IPS DF 6.9 (cell line): ENCODE results near the gene CDCA7L.

Experiments used
- DNase-seq: peaks from one replicate; pipeline ENCODE4 v3.0.0-alpha.2; 2013; ENCODE audit warnings: low read depth, low spot score
- H3K27ac ChIP-seq: one replicate; pipeline ENCODE4 v1.5.1; 2013; ENCODE audit warnings: low read length, control low read depth
- H3K27me3 ChIP-seq: 2 replicates; pipeline ENCODE4 v1.6.1; 2013; ENCODE audit warnings: mild to moderate bottlenecking, low read length; ENCODE audit not compliant: control insufficient read depth, insufficient read depth
- H3K36me3 ChIP-seq: 2 replicates; pipeline ENCODE4 v1.6.1; 2013; ENCODE audit warnings: low read length; ENCODE audit not compliant: control insufficient read depth, insufficient read depth
- H3K4me1 ChIP-seq: 2 replicates; pipeline ENCODE4 v1.6.1; 2013; ENCODE audit warnings: low read length; ENCODE audit not compliant: control insufficient read depth, insufficient read depth
- H3K4me3 ChIP-seq: 2 replicates; pipeline ENCODE4 v1.5.1; 2013; ENCODE audit warnings: mild to moderate bottlenecking, low read length
- H3K9me3 ChIP-seq: 2 replicates; pipeline ENCODE4 v1.6.1; 2013; ENCODE audit warnings: low read length, inconsistent platforms; ENCODE audit not compliant: control insufficient read depth, insufficient read depth
- WGBS: extraction: QIAGEN DNeasy Blood & Tissue Kit; methylation state at CpG from one replicate; pipeline ENCODE4 v1.1.7; 2013; ENCODE audit warnings: mixed read lengths, missing lambda C conversion rate; ENCODE audit not compliant: insufficient read length, insufficient coverage; 5-methylcytosine and 5-hydroxymethylcytosine counted together

Gene CDCA7L

GRCh38 chr7:21911341-21911875 lies 34.3 kb downstream of the CDCA7L start:
- no peak overlapping the region for H3K27ac ChIP-seq

GRCh38 chr7:21910253-21910652 lies 35.4 kb downstream of the CDCA7L start:
- Histone ChIP-seq H3K36me3 (peaks cover 38% of the 10 kb centered on the region; the same call in 1 of the 2 replicates), H3K4me1 (no peaks in the 10 kb centered on the region), H3K9me3 (no peaks in the 10 kb centered on the region), H3K27ac (no peak overlapping the region), H3K4me3 (no peak overlapping the region), H3K27me3 (no peaks in the 10 kb centered on the region)
- WGBS = no CpG with 5 or more reads among the region's 6 CpGs
- no peak for DNase-seq

More at GRCh38 chr7:21911341-21911875, 34.3 kb downstream of the CDCA7L start:
- H3K4me3 ChIP-seq = no peak overlapping the region
- no peaks in the 10 kb centered on the region for H3K9me3 ChIP-seq
- no peaks in the 10 kb centered on the region for H3K4me1 ChIP-seq
- no CpG with 5 or more reads among the region's 8 CpGs for WGBS
- H3K27me3 ChIP-seq = no peaks in the 10 kb centered on the region
- no peak for DNase-seq
- H3K36me3 ChIP-seq = peaks cover 32% of the 10 kb centered on the region

- WGBS = no CpG with 5 or more reads among the region's 5 CpGs
- H3K9me3 ChIP-seq = no peaks in the 10 kb centered on the region
- no peaks in the 10 kb centered on the region for H3K27me3 ChIP-seq
- no peak for DNase-seq
- no peak overlapping the region for H3K4me3 ChIP-seq
- H3K27ac ChIP-seq = no peak overlapping the region
- H3K36me3 ChIP-seq = peaks cover 30% of the 10 kb centered on the region; the same call in 1 of the 2 replicates
- no peaks in the 10 kb centered on the region for H3K4me1 ChIP-seq
These were observed 37.0 kb downstream of the CDCA7L start for GRCh38 chr7:21908746-21909145.

- no peaks in the 10 kb centered on the region for H3K27me3 ChIP-seq
- H3K4me1 ChIP-seq = no peaks in the 10 kb centered on the region
- H3K27ac ChIP-seq = no peak overlapping the region
- no CpG with 5 or more reads among the region's 14 CpGs for WGBS
- H3K36me3 ChIP-seq = peaks cover 56% of the 10 kb centered on the region
- no peaks in the 10 kb centered on the region for H3K9me3 ChIP-seq
- no peak for DNase-seq
- H3K4me3 ChIP-seq = no peak overlapping the region
These were observed 42.5 kb downstream of the CDCA7L start for GRCh38 chr7:21903020-21903786.

GRCh38 chr7:21902240-21902639 lies 43.5 kb downstream of the CDCA7L start:
- Histone ChIP-seq H3K27me3 (no peaks in the 10 kb centered on the region), H3K27ac (no peak overlapping the region), H3K36me3 (peaks cover 48% of the 10 kb centered on the region), H3K4me1 (no peaks in the 10 kb centered on the region), H3K9me3 (no peaks in the 10 kb centered on the region), H3K4me3 (no peak overlapping the region)
- no CpG with 5 or more reads among the region's 5 CpGs for WGBS
- no peak for DNase-seq

GRCh38 chr7:21898265-21898930 lies 47.3 kb downstream of the CDCA7L start:
- no CpG with 5 or more reads among the region's 17 CpGs for WGBS
- DNase-seq = no peak
- Histone ChIP-seq H3K27ac (no peak overlapping the region), H3K4me1 (no peaks in the 10 kb centered on the region), H3K27me3 (no peaks in the 10 kb centered on the region), H3K36me3 (peaks cover 32% of the 10 kb centered on the region), H3K4me3 (no peak overlapping the region), H3K9me3 (no peaks in the 10 kb centered on the region)

- Histone ChIP-seq H3K9me3 (no peaks in the 10 kb centered on the region), H3K27me3 (no peaks in the 10 kb centered on the region), H3K4me3 (no peak overlapping the region), H3K4me1 (no peaks in the 10 kb centered on the region), H3K27ac (no peak overlapping the region), H3K36me3 (0 out of 2 replicates have a peak, but pooled peaks cover 1% of the 10 kb centered on the region)
- WGBS = no CpG with 5 or more reads among the region's 3 CpGs
- no peak for DNase-seq
These were observed 52.3 kb downstream of the CDCA7L start for GRCh38 chr7:21893401-21893800.

- Histone ChIP-seq H3K27me3 (no peaks in the 10 kb centered on the region), H3K4me1 (peaks cover 2% of the 10 kb centered on the region), H3K9me3 (no peaks in the 10 kb centered on the region), H3K27ac (no peak overlapping the region), H3K4me3 (no peak overlapping the region), H3K36me3 (no peaks in the 10 kb centered on the region)
- no CpG with 5 or more reads among the region's 3 CpGs for WGBS
- no peak for DNase-seq
These were observed 54.4 kb downstream of the CDCA7L start for GRCh38 chr7:21891291-21891690.

- no CpG with 5 or more reads among the region's 4 CpGs for WGBS
- Histone ChIP-seq H3K27ac (no peak overlapping the region), H3K9me3 (no peaks in the 10 kb centered on the region), H3K27me3 (no peaks in the 10 kb centered on the region), H3K4me3 (no peak overlapping the region), H3K4me1 (peaks cover 2% of the 10 kb centered on the region), H3K36me3 (no peaks in the 10 kb centered on the region)
- no peak for DNase-seq
These were observed 57.9 kb downstream of the CDCA7L start for GRCh38 chr7:21887779-21888178.

GRCh38 chr7:21887353-21887752 lies 58.3 kb downstream of the CDCA7L start:
- no peaks in the 10 kb centered on the region for H3K27me3 ChIP-seq
- no peak overlapping the region for H3K4me3 ChIP-seq
- peaks cover 2% of the 10 kb centered on the region for H3K4me1 ChIP-seq
- H3K27ac ChIP-seq = no peak overlapping the region
- WGBS = no CpG with 5 or more reads among the region's 2 CpGs
- no peaks in the 10 kb centered on the region for H3K9me3 ChIP-seq
- H3K36me3 ChIP-seq = no peaks in the 10 kb centered on the region
- no peak for DNase-seq
